Astrocyte (in vitro differentiated cells and primary cell): ENCODE measurements around the gene TMEM63B.

ENCODE experiments used
- EZH2 ChIP-seq: IDR thresholded peaks from 2 replicates; pipeline ENCODE4 v1.6.1; 2012; ENCODE audit warnings: mild to moderate bottlenecking, low read length, inconsistent platforms; ENCODE audit not compliant: insufficient read depth
- TF ChIP-seq, protein P1 (sequence below): IDR thresholded peaks from 2 replicates; pipeline ENCODE4 v1.5.1; 2011; ENCODE audit warnings: low read depth, mild to moderate bottlenecking, inconsistent platforms, low read length, moderate library complexity; ENCODE audit not compliant: insufficient read depth

DNA sequence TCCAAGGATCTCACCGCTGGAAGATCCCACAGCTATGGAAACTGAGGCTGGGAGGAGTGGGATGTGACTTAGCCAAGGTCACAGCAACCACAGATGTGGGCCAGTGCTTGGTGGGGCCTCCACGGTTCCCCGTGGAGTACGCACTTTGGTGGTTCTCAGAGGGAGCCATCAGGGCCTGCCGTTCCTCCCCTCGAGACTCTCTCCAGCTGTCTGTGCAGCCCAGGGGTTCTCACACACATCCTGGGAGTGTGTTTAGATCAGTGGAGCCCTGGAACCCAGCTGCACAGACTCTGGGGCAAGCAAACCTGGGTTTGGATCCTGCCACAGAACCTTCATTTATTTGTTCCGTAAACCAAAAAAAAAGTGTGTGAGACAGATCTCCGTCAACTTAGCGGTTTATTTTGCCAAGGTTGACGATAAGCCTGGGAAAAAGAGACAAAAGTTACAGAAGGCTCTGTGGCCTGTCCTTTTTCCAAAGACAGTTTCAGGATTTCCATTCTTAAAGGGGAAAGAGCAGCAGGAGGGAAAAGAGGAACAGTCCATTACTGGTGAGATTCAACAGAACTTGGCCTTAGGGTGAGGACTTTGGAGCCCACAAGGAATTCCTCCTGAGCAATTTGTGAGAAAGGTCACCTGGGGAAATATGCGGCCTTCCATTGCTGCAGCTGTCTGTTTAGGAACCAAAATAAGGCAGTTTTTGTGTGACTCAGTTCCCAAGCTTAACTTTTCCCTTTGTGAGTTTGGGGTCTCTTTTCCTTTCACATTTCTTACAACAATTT is 75.8 kb downstream of the TMEM63B start:
- TF ChIP-seq, protein P1, sequence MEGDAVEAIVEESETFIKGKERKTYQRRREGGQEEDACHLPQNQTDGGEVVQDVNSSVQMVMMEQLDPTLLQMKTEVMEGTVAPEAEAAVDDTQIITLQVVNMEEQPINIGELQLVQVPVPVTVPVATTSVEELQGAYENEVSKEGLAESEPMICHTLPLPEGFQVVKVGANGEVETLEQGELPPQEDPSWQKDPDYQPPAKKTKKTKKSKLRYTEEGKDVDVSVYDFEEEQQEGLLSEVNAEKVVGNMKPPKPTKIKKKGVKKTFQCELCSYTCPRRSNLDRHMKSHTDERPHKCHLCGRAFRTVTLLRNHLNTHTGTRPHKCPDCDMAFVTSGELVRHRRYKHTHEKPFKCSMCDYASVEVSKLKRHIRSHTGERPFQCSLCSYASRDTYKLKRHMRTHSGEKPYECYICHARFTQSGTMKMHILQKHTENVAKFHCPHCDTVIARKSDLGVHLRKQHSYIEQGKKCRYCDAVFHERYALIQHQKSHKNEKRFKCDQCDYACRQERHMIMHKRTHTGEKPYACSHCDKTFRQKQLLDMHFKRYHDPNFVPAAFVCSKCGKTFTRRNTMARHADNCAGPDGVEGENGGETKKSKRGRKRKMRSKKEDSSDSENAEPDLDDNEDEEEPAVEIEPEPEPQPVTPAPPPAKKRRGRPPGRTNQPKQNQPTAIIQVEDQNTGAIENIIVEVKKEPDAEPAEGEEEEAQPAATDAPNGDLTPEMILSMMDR = no peak
- TF ChIP-seq EZH2 = no peak
